Fibroblast of the aortic adventitia (primary cell): ENCODE data around the gene NINL. TPM values are rescaled to one million over a fixed set of nuclear protein-coding genes. Genes with fewer than 3 reads are reported as not detected.

ENCODE experiments used
- DNase-seq: peaks from one replicate; pipeline ENCODE4 v3.0.0-alpha.2; 2010; ENCODE audit warnings: low read depth
- H3K4me3 ChIP-seq: 2 replicates; pipeline ENCODE4 v1.5.1; 2011; ENCODE audit warnings: low read depth, mild to moderate bottlenecking, control low read depth, low read length, moderate library complexity
- total RNA-seq: library from RNA; depleted of rRNA; stranded (reverse); fragments of >200 nt; gene quantifications from 2 replicates; pipeline ENCODE4 v1.2.3, GENCODE V29; 2012; ENCODE audit warnings: low replicate concordance
- TF ChIP-seq, protein P1 (sequence below): IDR thresholded peaks from 2 replicates; pipeline ENCODE4 v1.5.1; 2011; ENCODE audit warnings: mild to moderate bottlenecking, low read length, control low read depth, inconsistent platforms; ENCODE audit not compliant: insufficient read depth

NINL gene
- total RNA-seq, 1 donor, result 6.5 TPM

GRCh38 chr20:25498280-25498606, 87.1 kb downstream of the NINL start:
- TF ChIP-seq, protein P1, sequence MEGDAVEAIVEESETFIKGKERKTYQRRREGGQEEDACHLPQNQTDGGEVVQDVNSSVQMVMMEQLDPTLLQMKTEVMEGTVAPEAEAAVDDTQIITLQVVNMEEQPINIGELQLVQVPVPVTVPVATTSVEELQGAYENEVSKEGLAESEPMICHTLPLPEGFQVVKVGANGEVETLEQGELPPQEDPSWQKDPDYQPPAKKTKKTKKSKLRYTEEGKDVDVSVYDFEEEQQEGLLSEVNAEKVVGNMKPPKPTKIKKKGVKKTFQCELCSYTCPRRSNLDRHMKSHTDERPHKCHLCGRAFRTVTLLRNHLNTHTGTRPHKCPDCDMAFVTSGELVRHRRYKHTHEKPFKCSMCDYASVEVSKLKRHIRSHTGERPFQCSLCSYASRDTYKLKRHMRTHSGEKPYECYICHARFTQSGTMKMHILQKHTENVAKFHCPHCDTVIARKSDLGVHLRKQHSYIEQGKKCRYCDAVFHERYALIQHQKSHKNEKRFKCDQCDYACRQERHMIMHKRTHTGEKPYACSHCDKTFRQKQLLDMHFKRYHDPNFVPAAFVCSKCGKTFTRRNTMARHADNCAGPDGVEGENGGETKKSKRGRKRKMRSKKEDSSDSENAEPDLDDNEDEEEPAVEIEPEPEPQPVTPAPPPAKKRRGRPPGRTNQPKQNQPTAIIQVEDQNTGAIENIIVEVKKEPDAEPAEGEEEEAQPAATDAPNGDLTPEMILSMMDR, result no peak
- H3K4me3 ChIP-seq, result no peak overlapping the region
- DNase-seq, result no peak

DNA sequence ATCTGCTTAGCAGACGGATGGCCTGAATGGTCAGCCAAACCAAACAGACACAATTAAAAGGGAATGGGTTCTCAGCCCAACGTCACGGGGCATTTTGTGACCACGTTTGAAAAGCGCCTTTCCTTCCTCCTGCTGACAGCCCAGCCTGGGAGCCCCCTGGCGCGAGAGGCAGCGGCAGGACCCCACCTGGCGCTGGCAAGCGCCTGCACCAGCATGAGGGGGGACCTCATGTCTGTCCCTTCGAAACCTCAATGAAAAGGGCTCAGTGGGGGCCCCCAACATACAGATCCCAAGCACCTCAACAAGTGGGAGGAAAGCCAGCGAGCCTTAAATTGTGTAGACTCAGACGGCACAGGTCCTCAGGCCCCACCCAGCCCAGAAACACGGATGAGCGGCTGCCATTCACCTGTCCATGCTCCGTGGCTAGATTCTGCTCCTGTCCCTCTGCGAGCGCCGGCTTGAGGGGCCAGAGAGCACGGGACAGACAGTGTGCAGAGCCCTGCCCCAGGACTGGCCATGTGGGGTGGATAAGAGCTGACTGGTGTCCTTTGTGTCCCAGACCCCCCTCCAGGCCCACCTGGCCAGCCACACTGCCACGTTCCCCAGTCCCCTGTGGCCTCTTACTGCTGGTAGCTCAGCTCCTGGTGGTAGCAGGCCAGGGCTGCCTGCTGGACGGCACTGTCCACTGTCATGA, 87.6 kb downstream of the NINL start:
- DNase-seq, result no peak
- TF ChIP-seq, protein P1, result no peak
- no peak overlapping the region for H3K4me3 ChIP-seq

GRCh38 chr20:25496968-25497401, 88.3 kb downstream of the NINL start:
- no peak overlapping the region for H3K4me3 ChIP-seq
- DNase-seq, result no peak
- TF ChIP-seq, protein P1, result no peak

GRCh38 chr20:25496165-25496967, 89.0 kb downstream of the NINL start:
- DNase-seq, result no peak
- TF ChIP-seq, protein P1, result no peak
- H3K4me3 ChIP-seq, result no peak overlapping the region

GRCh38 chr20:25495189-25495824, 90.0 kb downstream of the NINL start:
- no peak overlapping the region for H3K4me3 ChIP-seq
- TF ChIP-seq, protein P1, result no peak
- no peak for DNase-seq

DNA sequence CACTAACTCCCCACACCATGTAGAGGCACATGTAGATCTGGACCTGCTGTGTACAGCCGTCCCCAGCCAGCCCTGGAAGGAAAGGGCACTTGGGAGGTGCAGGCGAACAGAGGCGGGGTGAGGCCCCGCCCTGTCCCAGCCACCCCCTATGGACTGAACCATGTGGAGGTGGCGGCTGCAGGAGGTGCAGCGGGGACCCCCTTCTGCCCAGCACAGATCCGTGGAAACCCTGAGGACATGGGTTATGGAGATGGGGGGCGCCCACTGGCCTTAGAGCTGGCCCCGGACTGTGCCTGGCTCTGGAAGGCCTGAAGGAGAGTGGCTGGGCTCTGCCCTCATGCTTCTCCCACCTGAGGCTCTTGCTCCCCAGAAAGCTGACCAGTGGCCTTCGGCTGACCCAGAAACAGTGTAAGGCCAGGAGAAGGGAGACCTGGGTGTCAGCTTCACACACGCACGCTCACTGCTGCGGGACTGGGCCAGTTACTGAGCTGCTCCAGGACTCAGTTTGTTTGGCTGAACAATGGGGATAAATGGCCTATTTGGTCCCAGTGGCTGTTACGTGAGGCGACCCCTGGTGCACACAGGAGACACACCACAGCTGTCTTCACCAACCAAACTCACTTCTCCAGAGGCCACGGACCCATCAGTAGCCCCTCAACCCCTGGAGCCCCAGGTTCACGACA, 90.7 kb downstream of the NINL start:
- no peak overlapping the region for H3K4me3 ChIP-seq
- DNase-seq, result no peak
- TF ChIP-seq, protein P1, result no peak
